Astrocyte (in vitro differentiated cells and primary cell): ENCODE measurements around the gene RPL12. TPM values are rescaled to one million over a fixed set of nuclear protein-coding genes. Genes with fewer than 3 reads are reported as not detected.

ENCODE experiments used
- DNase-seq: peaks from one replicate; pipeline ENCODE4 v3.0.0-alpha.2; 2010; ENCODE audit warnings: low read depth
- FAIRE-seq: peaks from 2 replicates; lab custom pipeline; 2011; peaks lifted over from hg19 to GRCh38; lab: Jason Lieb, UNC
- H2AFZ ChIP-seq: 2 replicates; pipeline ENCODE4 v1.6.0; 2012; ENCODE audit warnings: low read depth, low read length, inconsistent platforms
- H3K27ac ChIP-seq: 2 replicates; pipeline ENCODE4 v1.5.1; 2011; ENCODE audit warnings: low read depth, low read length, inconsistent platforms
- H3K27me3 ChIP-seq: 2 replicates; pipeline ENCODE4 v1.6.0; 2011; ENCODE audit warnings: low read length, inconsistent platforms; ENCODE audit not compliant: insufficient read depth
- H3K36me3 ChIP-seq: 2 replicates; pipeline ENCODE4 v1.5.1; 2011; ENCODE audit warnings: low read length, inconsistent platforms; ENCODE audit not compliant: insufficient read depth
- H3K4me1 ChIP-seq: 2 replicates; pipeline ENCODE4 v1.5.1; 2011; ENCODE audit warnings: low read length, inconsistent platforms; ENCODE audit not compliant: insufficient read depth
- H3K4me2 ChIP-seq: 2 replicates; pipeline ENCODE4 v1.6.0; 2012; ENCODE audit warnings: low read length, inconsistent platforms
- H3K4me3 ChIP-seq: 2 replicates; pipeline ENCODE4 v1.5.1; 2011; ENCODE audit warnings: low read depth, mild to moderate bottlenecking, low read length, inconsistent platforms; ENCODE audit not compliant: insufficient read depth
- H3K79me2 ChIP-seq: 2 replicates; pipeline ENCODE4 v1.6.0; 2012; ENCODE audit warnings: mild to moderate bottlenecking, low read length, inconsistent platforms; ENCODE audit not compliant: insufficient read depth
- H3K9ac ChIP-seq: 2 replicates; pipeline ENCODE4 v1.6.0; 2012; ENCODE audit warnings: mild to moderate bottlenecking, low read length, inconsistent platforms
- H3K9me3 ChIP-seq: 2 replicates; pipeline ENCODE4 v1.5.1; 2012; ENCODE audit warnings: low read depth, mild to moderate bottlenecking, low read length, inconsistent platforms; ENCODE audit not compliant: insufficient read depth
- H4K20me1 ChIP-seq: 2 replicates; pipeline ENCODE4 v1.6.0; 2012; ENCODE audit warnings: low read length, inconsistent platforms; ENCODE audit not compliant: insufficient read depth
- H3K27ac Mint-ChIP-seq: one replicate; pipeline ENCODE4 v1.8.0; 2021; ENCODE audit warnings: mild to moderate bottlenecking, mixed read lengths; ENCODE audit not compliant: unreplicated experiment
- H3K27me3 Mint-ChIP-seq: one replicate; pipeline ENCODE4 v1.8.0; 2021; ENCODE audit warnings: low read depth, mixed read lengths; ENCODE audit not compliant: unreplicated experiment
- H3K36me3 Mint-ChIP-seq: one replicate; pipeline ENCODE4 v1.8.0; 2021; ENCODE audit warnings: low read depth, mixed read lengths; ENCODE audit not compliant: unreplicated experiment
- H3K4me1 Mint-ChIP-seq: one replicate; pipeline ENCODE4 v1.8.0; 2021; ENCODE audit warnings: low read depth, mixed read lengths; ENCODE audit not compliant: unreplicated experiment
- H3K4me3 Mint-ChIP-seq: one replicate; pipeline ENCODE4 v1.8.0; 2021; ENCODE audit warnings: mild to moderate bottlenecking, moderate library complexity, mixed read lengths; ENCODE audit not compliant: unreplicated experiment
- H3K9me3 Mint-ChIP-seq: one replicate; pipeline ENCODE4 v1.8.0; 2021; ENCODE audit warnings: mild to moderate bottlenecking, mixed read lengths; ENCODE audit not compliant: unreplicated experiment
- EZH2 ChIP-seq: IDR thresholded peaks from 2 replicates; pipeline ENCODE4 v1.6.1; 2012; ENCODE audit warnings: mild to moderate bottlenecking, low read length, inconsistent platforms; ENCODE audit not compliant: insufficient read depth
- total RNA-seq: library from RNA; stranded (reverse); gene quantifications from 2 replicates; pipeline ENCODE4 v1.2.1, GENCODE V29; 2021
- TF ChIP-seq, protein P1 (sequence below): IDR thresholded peaks from 2 replicates; pipeline ENCODE4 v1.5.1; 2011; ENCODE audit warnings: low read depth, mild to moderate bottlenecking, inconsistent platforms, low read length, moderate library complexity; ENCODE audit not compliant: insufficient read depth

RPL12 gene
- total RNA-seq, 1 donor from 2014 or later = 1,189 TPM

DNA sequence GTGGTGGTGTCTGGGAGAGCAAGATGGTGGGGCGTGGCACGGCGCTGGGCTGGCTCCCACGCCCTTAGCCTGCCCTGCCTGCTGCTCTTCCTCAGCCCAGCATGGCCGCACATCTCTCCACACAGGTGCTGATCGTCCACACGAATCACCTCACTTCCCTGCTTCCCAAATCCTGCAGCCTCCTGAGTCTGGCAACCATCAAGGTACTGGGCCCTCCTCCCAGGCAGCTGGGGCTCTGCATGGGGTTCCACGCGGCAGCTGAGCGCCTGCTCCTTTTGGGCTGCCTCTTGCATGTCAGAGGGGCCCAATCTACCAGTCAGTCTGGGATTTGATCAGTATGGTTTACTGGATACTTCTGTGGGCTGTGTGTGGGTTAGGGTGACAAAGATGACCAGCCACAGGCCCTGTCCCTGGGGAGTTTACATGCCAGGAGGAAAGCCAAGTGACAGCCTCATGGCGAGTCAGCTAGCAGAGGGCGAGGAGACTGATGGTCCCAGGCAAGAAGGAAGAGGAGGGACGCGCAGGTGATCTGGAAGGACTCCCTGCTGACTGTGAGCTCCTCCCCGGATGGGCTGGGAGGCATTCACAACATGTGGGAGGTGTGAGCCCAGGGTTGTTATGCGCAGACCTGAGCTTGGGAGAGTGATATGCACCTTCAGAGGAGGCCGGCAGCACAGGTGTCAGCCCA, 6.1 kb upstream of the RPL12 start:
- no peak overlapping the region for H3K4me2 ChIP-seq
- peaks cover 4% of the 10 kb centered on the region for H3K36me3 ChIP-seq
- H3K27me3 ChIP-seq = no peaks in the 10 kb centered on the region
- no peak overlapping the region for H2AFZ ChIP-seq
- FAIRE-seq = no peak
- no peak for DNase-seq
- H3K4me1 ChIP-seq = peaks cover 4% of the 10 kb centered on the region
- H3K4me3 Mint-ChIP-seq = no peak overlapping the region
- TF ChIP-seq, protein P1, sequence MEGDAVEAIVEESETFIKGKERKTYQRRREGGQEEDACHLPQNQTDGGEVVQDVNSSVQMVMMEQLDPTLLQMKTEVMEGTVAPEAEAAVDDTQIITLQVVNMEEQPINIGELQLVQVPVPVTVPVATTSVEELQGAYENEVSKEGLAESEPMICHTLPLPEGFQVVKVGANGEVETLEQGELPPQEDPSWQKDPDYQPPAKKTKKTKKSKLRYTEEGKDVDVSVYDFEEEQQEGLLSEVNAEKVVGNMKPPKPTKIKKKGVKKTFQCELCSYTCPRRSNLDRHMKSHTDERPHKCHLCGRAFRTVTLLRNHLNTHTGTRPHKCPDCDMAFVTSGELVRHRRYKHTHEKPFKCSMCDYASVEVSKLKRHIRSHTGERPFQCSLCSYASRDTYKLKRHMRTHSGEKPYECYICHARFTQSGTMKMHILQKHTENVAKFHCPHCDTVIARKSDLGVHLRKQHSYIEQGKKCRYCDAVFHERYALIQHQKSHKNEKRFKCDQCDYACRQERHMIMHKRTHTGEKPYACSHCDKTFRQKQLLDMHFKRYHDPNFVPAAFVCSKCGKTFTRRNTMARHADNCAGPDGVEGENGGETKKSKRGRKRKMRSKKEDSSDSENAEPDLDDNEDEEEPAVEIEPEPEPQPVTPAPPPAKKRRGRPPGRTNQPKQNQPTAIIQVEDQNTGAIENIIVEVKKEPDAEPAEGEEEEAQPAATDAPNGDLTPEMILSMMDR = no peak
- no peak for TF ChIP-seq EZH2
- no peaks in the 10 kb centered on the region for H4K20me1 ChIP-seq
- no peaks in the 10 kb centered on the region for H3K9me3 Mint-ChIP-seq
- no peak overlapping the region for H3K9ac ChIP-seq
- H3K27me3 Mint-ChIP-seq = no peaks in the 10 kb centered on the region
- no peaks in the 10 kb centered on the region for H3K9me3 ChIP-seq
- peaks cover 28% of the 10 kb centered on the region for H3K36me3 Mint-ChIP-seq
- no peak overlapping the region for H3K27ac Mint-ChIP-seq
- no peak overlapping the region for H3K27ac ChIP-seq
- H3K79me2 ChIP-seq = peaks cover 4% of the 10 kb centered on the region
- no peaks in the 10 kb centered on the region for H3K4me1 Mint-ChIP-seq
- no peak overlapping the region for H3K4me3 ChIP-seq

DNA sequence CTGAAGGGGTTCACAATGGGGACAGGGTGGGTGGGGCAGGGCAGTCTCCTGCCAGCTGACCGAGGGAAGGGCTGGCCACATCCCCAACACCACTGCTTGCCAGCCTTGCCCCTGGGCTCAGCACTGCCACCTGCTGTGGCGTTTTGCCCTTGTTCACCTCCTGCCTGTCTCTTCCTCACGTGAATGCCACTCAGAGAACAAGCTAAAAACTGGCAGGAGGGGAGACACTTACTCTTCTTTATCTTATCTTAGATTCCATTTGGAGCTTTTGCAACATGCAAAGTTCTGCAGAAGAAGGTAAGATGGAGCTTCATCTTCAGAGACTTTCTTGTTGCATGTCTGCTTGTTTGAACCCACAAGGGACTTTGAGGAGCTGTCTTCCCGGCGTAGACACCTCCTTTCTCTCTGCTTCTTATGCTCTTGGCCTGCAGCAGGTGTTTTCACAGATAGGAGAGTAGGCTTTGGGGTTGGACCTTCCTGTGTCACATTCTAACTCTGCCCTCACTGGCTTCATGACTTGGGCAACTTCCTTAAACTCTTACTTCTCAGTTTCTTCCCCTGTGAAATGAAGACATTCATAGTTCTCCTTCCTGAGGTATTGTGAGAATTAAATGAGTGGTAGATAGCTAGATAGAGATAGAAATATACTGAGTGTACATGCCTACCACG, 4.3 kb upstream of the RPL12 start:
- no peak for FAIRE-seq
- Histone ChIP-seq H3K4me2 (no peak overlapping the region), H3K79me2 (peaks cover 14% of the 10 kb centered on the region), H3K4me1 (peaks cover 8% of the 10 kb centered on the region), H3K27ac (no peak overlapping the region), H3K36me3 (peaks cover 4% of the 10 kb centered on the region), H3K9ac (no peak overlapping the region), H3K9me3 (no peaks in the 10 kb centered on the region), H3K4me3 (no peak overlapping the region), H4K20me1 (peaks cover 6% of the 10 kb centered on the region), H3K27me3 (no peaks in the 10 kb centered on the region), H2AFZ (no peak overlapping the region)
- Mint-ChIP-seq H3K27me3 (no peaks in the 10 kb centered on the region), H3K4me1 (no peaks in the 10 kb centered on the region), H3K27ac (no peak overlapping the region), H3K4me3 (no peak overlapping the region), H3K9me3 (no peaks in the 10 kb centered on the region), H3K36me3 (peaks cover 24% of the 10 kb centered on the region)
- no peak for DNase-seq
- TF ChIP-seq EZH2 = no peak
- TF ChIP-seq, protein P1 = no peak

DNA sequence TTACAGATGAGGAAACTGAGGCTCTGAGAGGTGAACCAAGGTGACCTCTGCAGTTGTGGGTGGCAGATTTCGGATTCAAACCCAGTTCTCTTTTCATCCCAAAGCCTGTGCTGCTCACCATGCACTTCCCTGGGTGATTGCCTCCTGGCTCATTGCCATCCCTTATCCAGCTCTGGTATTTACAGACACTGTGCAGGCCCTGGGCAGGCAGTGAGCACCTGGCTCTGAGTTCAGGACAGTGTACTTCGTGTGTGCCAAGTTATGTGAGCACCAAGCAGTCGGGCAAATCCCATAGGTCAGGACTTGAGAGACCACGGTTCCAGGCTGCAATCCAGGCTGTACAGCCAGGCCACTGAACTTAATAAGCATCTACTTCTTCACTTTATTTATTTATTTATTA, 1.5 kb upstream of the RPL12 start:
- H3K9me3 Mint-ChIP-seq = peaks cover 4% of the 10 kb centered on the region
- peaks cover 42% of the 10 kb centered on the region for H3K79me2 ChIP-seq
- no peak overlapping the region for H2AFZ ChIP-seq
- H3K4me3 ChIP-seq = peak overlapping the region; percentile 78
- H3K36me3 Mint-ChIP-seq = peaks cover 46% of the 10 kb centered on the region
- TF ChIP-seq EZH2 = no peak
- TF ChIP-seq, protein P1 = no peak
- H3K4me1 Mint-ChIP-seq = peaks cover 16% of the 10 kb centered on the region
- H3K27ac ChIP-seq = no peak overlapping the region
- H3K9me3 ChIP-seq = no peaks in the 10 kb centered on the region
- H3K27me3 Mint-ChIP-seq = no peaks in the 10 kb centered on the region
- peak overlapping the region; percentile 92 for H3K4me2 ChIP-seq
- H3K27me3 ChIP-seq = no peaks in the 10 kb centered on the region
- no peak overlapping the region for H3K27ac Mint-ChIP-seq
- H3K9ac ChIP-seq = no peak overlapping the region
- H3K4me3 Mint-ChIP-seq = peak overlapping the region; percentile 99
- peaks cover 27% of the 10 kb centered on the region for H3K4me1 ChIP-seq
- peak; percentile 25 for DNase-seq
- peaks cover 28% of the 10 kb centered on the region for H3K36me3 ChIP-seq
- no peak for FAIRE-seq
- peaks cover 33% of the 10 kb centered on the region for H4K20me1 ChIP-seq
